GM23338 (cell line): ENCODE results near the gene ADGB. TPM values are rescaled to one million over a fixed set of nuclear protein-coding genes. Genes with fewer than 3 reads are reported as not detected.

ENCODE experiments used
- ATAC-seq: fragments of 200-7000 bp; cut with Tn5 transposase; 3 replicates; pipeline ENCODE4 v1.9.1; 2020
- DNase-seq: peaks from one replicate; pipeline ENCODE4 v3.0.0-alpha.2; 2015; ENCODE audit warnings: low spot score
- H2AFZ ChIP-seq: fragments of 200-600 bp; sonication (generic); 2 replicates; pipeline ENCODE4 v1.8.0; 2016; ENCODE audit warnings: antibody characterized with exemption, mild to moderate bottlenecking, moderate library complexity
- H3F3A ChIP-seq: fragments of 200-600 bp; sonication (generic); replicated peaks from 2 replicates; pipeline ENCODE4 v1.8.0; 2017; ENCODE audit warnings: antibody characterized with exemption, mixed run types, low read depth
- H3K27ac ChIP-seq: fragments of 200-600 bp; sonication (generic); 2 replicates; pipeline ENCODE4 v1.6.1; 2016; ENCODE audit warnings: low read depth
- H3K27me3 ChIP-seq: fragments of 200-600 bp; sonication (generic); 2 replicates; pipeline ENCODE4 v1.8.0; 2016; ENCODE audit warnings: mild to moderate bottlenecking, mixed run types, moderate library complexity; ENCODE audit not compliant: insufficient read depth
- H3K36me3 ChIP-seq: fragments of 200-600 bp; sonication (generic); 2 replicates; pipeline ENCODE4 v1.8.0; 2016; ENCODE audit warnings: mild to moderate bottlenecking; ENCODE audit not compliant: insufficient read depth
- H3K4me1 ChIP-seq: fragments of 200-600 bp; sonication (generic); 2 replicates; pipeline ENCODE4 v1.8.0; 2016; ENCODE audit warnings: mild to moderate bottlenecking, moderate library complexity; ENCODE audit not compliant: insufficient read depth
- H3K4me2 ChIP-seq: fragments of 200-600 bp; sonication (generic); 2 replicates; pipeline ENCODE4 v1.7.1; 2017; ENCODE audit warnings: mixed run types
- H3K4me3 ChIP-seq: fragments of 200-600 bp; sonication (generic); 2 replicates; pipeline ENCODE4 v1.6.1; 2016; ENCODE audit warnings: mixed run types
- H3K79me2 ChIP-seq: fragments of 200-600 bp; sonication (generic); replicated peaks from 2 replicates; pipeline ENCODE4 v1.8.0; 2017; ENCODE audit warnings: mild to moderate bottlenecking; ENCODE audit not compliant: insufficient read depth
- H3K9me2 ChIP-seq: fragments of 200-600 bp; sonication (generic); 2 replicates; pipeline ENCODE4 v1.8.0; 2017; ENCODE audit not compliant: insufficient read depth
- H4K20me1 ChIP-seq: fragments of 200-600 bp; sonication (generic); replicated peaks from 2 replicates; pipeline ENCODE4 v1.8.0; 2017; ENCODE audit warnings: mild to moderate bottlenecking; ENCODE audit not compliant: insufficient read depth
- H3K27ac Mint-ChIP-seq: 2 replicates; pipeline ENCODE4 v1.8.0; 2020; ENCODE audit warnings: inconsistent platforms, mild to moderate bottlenecking, moderate library complexity, mixed read lengths
- H3K27me3 Mint-ChIP-seq: 3 replicates; pipeline ENCODE4 v1.8.0; 2022; ENCODE audit warnings: low read depth, mild to moderate bottlenecking, moderate library complexity, mixed read lengths, inconsistent platforms; ENCODE audit not compliant: insufficient read depth, poor library complexity
- H3K36me3 Mint-ChIP-seq: 3 replicates; pipeline ENCODE4 v1.8.0; 2021; ENCODE audit warnings: low read depth, mild to moderate bottlenecking, inconsistent platforms, moderate library complexity, mixed read lengths
- H3K4me1 Mint-ChIP-seq: 3 replicates; pipeline ENCODE4 v1.8.0; 2020; ENCODE audit warnings: mild to moderate bottlenecking, inconsistent platforms, mixed read lengths
- H3K4me3 Mint-ChIP-seq: 3 replicates; pipeline ENCODE4 v1.8.0; 2021; ENCODE audit warnings: moderate library complexity, mild to moderate bottlenecking, inconsistent platforms, mixed read lengths
- H3K9me3 Mint-ChIP-seq: 3 replicates; pipeline ENCODE4 v1.8.0; 2020; ENCODE audit warnings: moderate library complexity, mild to moderate bottlenecking, inconsistent platforms, mixed read lengths
- CREB1 ChIP-seq: fragments of 250-450 bp; sonication (Bioruptor Pico); IDR thresholded peaks from 2 replicates; pipeline ENCODE4 v1.5.0; 2020; ENCODE audit warnings: low read depth, mild to moderate bottlenecking, moderate library complexity
- ETS1 ChIP-seq: IDR thresholded peaks from 2 replicates; pipeline ENCODE4 v1.6.1; 2016; ENCODE audit warnings: antibody characterized with exemption
- EZH2 ChIP-seq: fragments of 200-600 bp; sonication (generic); IDR thresholded peaks from one replicate; pipeline ENCODE4 v1.8.0; 2017; ENCODE audit warnings: antibody characterized with exemption, mild to moderate bottlenecking, low read depth; ENCODE audit not compliant: unreplicated experiment
- EZH2phosphoT487 ChIP-seq: fragments of 200-600 bp; sonication (generic); IDR thresholded peaks from one replicate; pipeline ENCODE4 v1.8.1; 2018; ENCODE audit warnings: antibody characterized with exemption; ENCODE audit not compliant: unreplicated experiment
- JUNB ChIP-seq: IDR thresholded peaks from one replicate; pipeline ENCODE4 v1.6.1; 2016; ENCODE audit warnings: antibody characterized with exemption; ENCODE audit not compliant: unreplicated experiment
- NANOG ChIP-seq: IDR thresholded peaks from 2 replicates; pipeline ENCODE4 v1.6.1; 2016; ENCODE audit warnings: antibody characterized with exemption, borderline replicate concordance
- POLR2AphosphoS5 ChIP-seq: IDR thresholded peaks from 2 replicates; pipeline ENCODE4 v1.6.1; 2016; ENCODE audit warnings: antibody characterized with exemption, low read depth
- REST ChIP-seq: IDR thresholded peaks from one replicate; pipeline ENCODE4 v1.6.1; 2018; ENCODE audit warnings: antibody characterized with exemption; ENCODE audit not compliant: unreplicated experiment
- STAT1 ChIP-seq: IDR thresholded peaks from one replicate; pipeline ENCODE4 v1.6.1; 2016; ENCODE audit warnings: antibody characterized with exemption; ENCODE audit not compliant: unreplicated experiment
- ZNF114 ChIP-seq: fragments of 250-450 bp; sonication (Bioruptor Pico); IDR thresholded peaks from 2 replicates; pipeline ENCODE4 v1.5.0; 2020; ENCODE audit warnings: mild to moderate bottlenecking, moderate library complexity
- ZNF331 ChIP-seq: fragments of 250-450 bp; sonication (Bioruptor Pico); IDR thresholded peaks from 2 replicates; pipeline ENCODE4 v1.5.0; 2020; ENCODE audit warnings: low read depth, mild to moderate bottlenecking, moderate library complexity
- ZNF462 ChIP-seq: fragments of 250-450 bp; sonication (Bioruptor Pico); IDR thresholded peaks from 2 replicates; pipeline ENCODE4 v1.5.0; 2020; ENCODE audit warnings: mild to moderate bottlenecking, moderate library complexity
- polyA plus RNA-seq: library from polyadenylated mRNA; unstranded; fragments of >200 nt; fragmentation: Nextera tagmentation; extraction: Ambion mirVana; gene quantifications from 2 replicates; pipeline ENCODE4 v1.2.1, GENCODE V29; 2016
- total RNA-seq: library from RNA; depleted of rRNA; stranded (reverse); fragments of >200 nt; shearing (Covaris generic); gene quantifications from 2 replicates; pipeline ENCODE4 v1.2.3, GENCODE V29; 2014
- TF ChIP-seq, protein P1 (sequence below), 2 experiments: fragments of 200-600 bp in 1 of 2; sonication (generic) in 1 of 2; conservative IDR thresholded peaks; 2 replicates each; pipeline versions ENCODE4 v1.5.1 to v1.6.1; 2016 to 2017; ENCODE audit warnings: antibody characterized with exemption in 2 of 2, low read depth in 2 of 2, mild to moderate bottlenecking in 2 of 2, moderate library complexity in 1 of 2

The ADGB gene
- total and polyA plus RNA-seq, 2 experiments from 2014 or later = not detected

DNA sequence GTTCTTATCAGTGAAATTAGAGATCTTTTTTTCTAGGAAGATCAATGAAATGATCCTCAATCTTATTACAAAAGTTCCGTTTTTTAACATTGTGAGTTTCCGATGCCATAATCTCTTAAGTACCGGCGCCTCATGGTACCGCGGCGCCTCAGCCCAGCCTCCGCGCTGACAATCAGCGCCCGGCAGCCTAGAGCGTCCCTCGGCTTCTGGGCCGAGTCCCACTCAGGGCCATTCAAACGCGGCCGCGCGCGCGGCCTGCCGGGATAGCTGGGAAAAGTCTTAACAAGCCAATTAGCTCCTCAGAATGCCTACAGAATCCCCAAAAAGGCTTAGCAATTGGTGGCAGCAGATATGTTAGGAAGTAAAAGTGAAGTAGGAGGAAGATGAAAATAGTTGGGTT is 204.8 kb downstream of the ADGB start:
- H3K4me2 ChIP-seq = no peak overlapping the region
- no peak overlapping the region for H3K27ac Mint-ChIP-seq
- H3K36me3 Mint-ChIP-seq = no peaks in the 10 kb centered on the region
- no peak overlapping the region for H3K4me3 Mint-ChIP-seq
- TF ChIP-seq CREB1 (CRISPR knock-in tag) (no peak), ZNF331 (CRISPR knock-in tag) (no peak), POLR2AphosphoS5 (no peak), NANOG (no peak), ZNF462 (no peak), EZH2phosphoT487 (no peak), EZH2 (no peak), JUNB (no peak), REST (no peak), ETS1 (no peak), STAT1 (no peak), ZNF114 (CRISPR knock-in tag) (no peak)
- TF ChIP-seq, protein P1, sequence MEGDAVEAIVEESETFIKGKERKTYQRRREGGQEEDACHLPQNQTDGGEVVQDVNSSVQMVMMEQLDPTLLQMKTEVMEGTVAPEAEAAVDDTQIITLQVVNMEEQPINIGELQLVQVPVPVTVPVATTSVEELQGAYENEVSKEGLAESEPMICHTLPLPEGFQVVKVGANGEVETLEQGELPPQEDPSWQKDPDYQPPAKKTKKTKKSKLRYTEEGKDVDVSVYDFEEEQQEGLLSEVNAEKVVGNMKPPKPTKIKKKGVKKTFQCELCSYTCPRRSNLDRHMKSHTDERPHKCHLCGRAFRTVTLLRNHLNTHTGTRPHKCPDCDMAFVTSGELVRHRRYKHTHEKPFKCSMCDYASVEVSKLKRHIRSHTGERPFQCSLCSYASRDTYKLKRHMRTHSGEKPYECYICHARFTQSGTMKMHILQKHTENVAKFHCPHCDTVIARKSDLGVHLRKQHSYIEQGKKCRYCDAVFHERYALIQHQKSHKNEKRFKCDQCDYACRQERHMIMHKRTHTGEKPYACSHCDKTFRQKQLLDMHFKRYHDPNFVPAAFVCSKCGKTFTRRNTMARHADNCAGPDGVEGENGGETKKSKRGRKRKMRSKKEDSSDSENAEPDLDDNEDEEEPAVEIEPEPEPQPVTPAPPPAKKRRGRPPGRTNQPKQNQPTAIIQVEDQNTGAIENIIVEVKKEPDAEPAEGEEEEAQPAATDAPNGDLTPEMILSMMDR (conservative IDR thresholded peaks at IDR 0.05; ENCODE audit: low read depth in 2 of 2) = no peak
- H4K20me1 ChIP-seq = no peaks in the 10 kb centered on the region
- H3F3A ChIP-seq = no peaks in the 10 kb centered on the region
- H3K27me3 ChIP-seq = no peaks in the 10 kb centered on the region
- H3K79me2 ChIP-seq = no peaks in the 10 kb centered on the region
- no peaks in the 10 kb centered on the region for H3K9me3 Mint-ChIP-seq
- ATAC-seq (peak; percentile 67), DNase-seq (no peak)
- peak overlapping the region; percentile 80; the same call in 1 of the 2 replicates for H2AFZ ChIP-seq
- H3K4me3 ChIP-seq = no peak overlapping the region
- H3K27me3 Mint-ChIP-seq = no peaks in the 10 kb centered on the region
- H3K36me3 ChIP-seq = no peaks in the 10 kb centered on the region
- H3K4me1 ChIP-seq = 0 out of 2 replicates have a peak, but pooled peaks cover 18% of the 10 kb centered on the region
- H3K27ac ChIP-seq = no peak overlapping the region
- H3K4me1 Mint-ChIP-seq = peaks cover 10% of the 10 kb centered on the region; the same call in 2 of the 3 replicates
- 0 out of 2 replicates have a peak, but pooled peaks cover 3% of the 10 kb centered on the region for H3K9me2 ChIP-seq
